Lung (tissue), 12 donors: ENCODE measurements around the gene EVI5. TPM values are rescaled to one million over a fixed set of nuclear protein-coding genes. Genes with fewer than 3 reads are reported as not detected.

Experiments used
- ATAC-seq: fragments of 200-7000 bp; cut with Tn5 transposase; one replicate; pipeline ENCODE4 v1.9.1; 2020; ENCODE audit warnings: moderate number of reproducible peaks; ENCODE audit not compliant: insufficient read depth, low FRiP score
- DNase-seq, 3 donors: peaks; one replicate each; pipeline ENCODE4 v3.0.0-alpha.2; 2013 to 2017
- H3K27ac ChIP-seq, 2 donors: one replicate each; pipeline ENCODE4 v1.5.1; 2013; ENCODE audit warnings: mild to moderate bottlenecking in 2 of 2, moderate library complexity in 2 of 2, control low read depth in 1 of 2, inconsistent platforms in 1 of 2, low read depth in 1 of 2, low read length in 1 of 2
- H3K27me3 ChIP-seq, 3 donors: one replicate each; pipeline ENCODE4 v1.5.1; 2013; ENCODE audit warnings: low read length in 2 of 3; ENCODE audit not compliant: control insufficient read depth in 3 of 3, insufficient read depth in 3 of 3
- H3K36me3 ChIP-seq, 4 donors: one replicate each; pipeline ENCODE4 v1.5.1; 2013; ENCODE audit warnings: low read length in 4 of 4, mild to moderate bottlenecking in 1 of 4, moderate library complexity in 1 of 4; ENCODE audit not compliant: control insufficient read depth in 4 of 4, insufficient read depth in 4 of 4
- H3K4me1 ChIP-seq, 5 donors: one replicate each; pipeline ENCODE4 v1.5.1; 2013; ENCODE audit warnings: low read length in 5 of 5, mild to moderate bottlenecking in 2 of 5, moderate library complexity in 1 of 5; ENCODE audit not compliant: control insufficient read depth in 5 of 5, insufficient read depth in 5 of 5
- H3K4me3 ChIP-seq: one replicate; pipeline ENCODE4 v1.5.1; 2013; ENCODE audit warnings: mild to moderate bottlenecking, control low read depth, moderate library complexity
- H3K9ac ChIP-seq, 2 donors: one replicate each; pipeline ENCODE4 v1.5.1; 2013; ENCODE audit warnings: low read length in 2 of 2, control low read depth in 1 of 2; ENCODE audit not compliant: insufficient read depth in 1 of 2
- H3K9me3 ChIP-seq, 4 donors: one replicate each; pipeline ENCODE4 v1.5.1; 2013; ENCODE audit warnings: low read length in 3 of 4, mild to moderate bottlenecking in 1 of 4, moderate library complexity in 1 of 4; ENCODE audit not compliant: control insufficient read depth in 4 of 4, insufficient read depth in 3 of 4
- WGBS, 2 donors: extraction: QIAGEN DNeasy Blood & Tissue Kit; methylation state at CpG; one replicate each; pipeline ENCODE4 v1.1.7; 2013; 5-methylcytosine and 5-hydroxymethylcytosine counted together
- polyA plus RNA-seq, 2 donors: library from polyadenylated mRNA; stranded (reverse); fragments of 200-250 nt; gene quantifications; one replicate each; pipeline ENCODE4 v1.2.1, GENCODE V29; 2013
- total RNA-seq, 2 donors: library from RNA; depleted of rRNA in 1 of 2; stranded (reverse); fragments of >200 nt in 1 of 2; gene quantifications; one replicate each; pipeline ENCODE4 v1.2.1, GENCODE V29; 2014 to 2021
- TF ChIP-seq, protein P1 (sequence below): IDR thresholded peaks from 2 replicates; pipeline ENCODE4 v1.5.1; 2012; ENCODE audit warnings: mild to moderate bottlenecking; ENCODE audit errors: control extremely low read depth, extremely low read depth
- donor health status: control.
- donor health status: control.
- donor health status: Bipolar disorder and iron deficiency.
- donor health status: healthy.
- donor health status: DM: yes; HTN: yes; CAD: no.

The EVI5 gene
- total and polyA plus RNA-seq, 4 donors: 4.9 to 88.8 (median 25.1) TPM

DNA sequence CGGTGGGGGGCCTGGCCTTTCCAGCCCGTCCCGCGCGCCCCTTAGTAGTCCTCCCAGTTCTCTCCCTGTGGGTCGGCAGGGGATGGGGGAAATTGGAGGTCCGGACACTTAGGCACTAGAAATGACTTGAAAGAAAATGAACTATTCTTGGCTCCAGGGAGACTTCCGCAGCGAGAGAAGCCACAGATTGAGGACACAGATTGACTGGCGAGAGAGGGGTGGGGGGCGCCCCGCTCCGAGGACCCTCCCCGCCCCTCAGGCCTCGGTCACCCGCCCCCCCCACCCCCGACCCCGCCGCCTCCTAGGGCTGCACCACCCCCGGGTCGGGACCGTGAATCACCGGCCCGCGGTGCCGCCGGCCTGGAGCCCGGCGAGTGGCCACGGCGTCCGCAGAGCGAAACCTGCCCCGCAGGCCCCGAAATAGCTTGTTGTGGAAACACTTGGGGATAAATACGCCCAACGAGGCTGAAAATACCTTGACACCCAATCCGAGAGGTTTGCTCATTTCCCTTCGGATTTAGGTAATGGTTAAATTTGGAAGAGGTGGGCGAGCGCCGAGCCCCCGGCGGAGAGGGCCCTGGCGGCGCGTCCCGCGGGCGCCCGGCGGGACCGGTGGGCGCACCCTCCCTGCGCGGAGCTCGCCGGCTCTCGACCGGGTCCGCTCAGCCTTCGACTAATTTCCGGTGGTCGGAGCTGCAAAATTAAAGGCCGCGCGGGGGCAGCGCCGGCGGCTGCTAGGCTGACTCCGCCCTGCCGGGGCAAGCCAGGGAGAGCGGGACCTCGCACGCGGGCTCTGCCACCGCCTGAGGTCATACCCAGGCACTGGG, 298.4 kb downstream of the EVI5 start, which contains the start of gene GFI1:
Gene GFI1 (minus strand): TSS at position 675 of the 827 bp plus-strand sequence. CDS start 3,438 bp downstream, outside the sequence.
- TF ChIP-seq, protein P1, sequence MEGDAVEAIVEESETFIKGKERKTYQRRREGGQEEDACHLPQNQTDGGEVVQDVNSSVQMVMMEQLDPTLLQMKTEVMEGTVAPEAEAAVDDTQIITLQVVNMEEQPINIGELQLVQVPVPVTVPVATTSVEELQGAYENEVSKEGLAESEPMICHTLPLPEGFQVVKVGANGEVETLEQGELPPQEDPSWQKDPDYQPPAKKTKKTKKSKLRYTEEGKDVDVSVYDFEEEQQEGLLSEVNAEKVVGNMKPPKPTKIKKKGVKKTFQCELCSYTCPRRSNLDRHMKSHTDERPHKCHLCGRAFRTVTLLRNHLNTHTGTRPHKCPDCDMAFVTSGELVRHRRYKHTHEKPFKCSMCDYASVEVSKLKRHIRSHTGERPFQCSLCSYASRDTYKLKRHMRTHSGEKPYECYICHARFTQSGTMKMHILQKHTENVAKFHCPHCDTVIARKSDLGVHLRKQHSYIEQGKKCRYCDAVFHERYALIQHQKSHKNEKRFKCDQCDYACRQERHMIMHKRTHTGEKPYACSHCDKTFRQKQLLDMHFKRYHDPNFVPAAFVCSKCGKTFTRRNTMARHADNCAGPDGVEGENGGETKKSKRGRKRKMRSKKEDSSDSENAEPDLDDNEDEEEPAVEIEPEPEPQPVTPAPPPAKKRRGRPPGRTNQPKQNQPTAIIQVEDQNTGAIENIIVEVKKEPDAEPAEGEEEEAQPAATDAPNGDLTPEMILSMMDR: no peak
- no peak within 1 kb of the TSS for H3K9ac ChIP-seq

DNA sequence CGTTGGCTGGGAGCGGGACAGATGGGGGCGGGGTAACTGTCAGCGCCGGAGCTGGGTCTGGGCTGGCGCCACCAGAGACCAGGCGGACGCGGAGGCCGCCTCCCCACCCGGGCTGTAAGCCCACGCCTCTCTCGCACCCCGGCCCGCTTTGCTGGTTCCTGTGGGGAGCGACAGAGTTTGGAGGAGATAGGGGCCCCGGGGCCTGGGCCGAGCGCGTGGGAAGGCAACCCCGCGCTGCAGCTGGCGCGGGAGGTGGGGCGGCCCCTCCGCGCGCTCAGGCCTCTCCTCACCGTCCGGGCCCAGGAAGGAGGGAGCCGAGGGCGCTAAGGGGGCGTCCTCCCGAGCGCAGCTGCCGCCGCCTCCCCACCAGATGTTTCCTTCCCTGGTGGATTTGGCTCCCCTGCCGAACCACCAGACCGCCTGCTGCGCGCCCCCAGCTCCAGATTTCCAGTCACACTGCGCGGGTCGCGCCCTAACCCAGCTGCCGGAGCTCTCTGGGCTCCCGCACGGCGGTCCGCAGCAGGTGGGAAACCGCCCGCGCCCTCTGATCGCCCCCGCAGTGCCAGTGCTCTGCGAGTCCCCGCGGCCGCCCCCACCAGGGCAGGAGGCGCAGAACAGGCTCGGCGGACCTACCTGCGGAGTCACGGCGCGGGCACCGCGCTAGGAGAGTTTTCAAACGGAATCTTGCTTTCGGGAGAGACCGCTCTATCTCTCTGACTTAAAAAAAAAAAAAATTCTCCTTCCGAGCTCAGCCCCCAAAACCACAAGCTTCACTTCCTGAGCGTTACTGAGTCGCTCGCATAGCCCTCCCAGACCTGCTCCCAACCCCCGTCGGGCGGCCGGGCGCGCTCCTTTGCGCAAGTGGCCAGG, 299.3 kb downstream of the EVI5 start:
- H3K27me3 ChIP-seq: peaks cover 2 to 80% (median 78%) of the 10 kb centered on the region in 3 donors
- peak overlapping the region; percentile 41 for H3K4me3 ChIP-seq
- no peak overlapping the region for H3K9ac ChIP-seq
- peak overlapping the region in 1 of 2 donors; percentile 33 for H3K27ac ChIP-seq
- no peaks in the 10 kb centered on the region for H3K36me3 ChIP-seq
- no peak for ATAC-seq
- 0 to 2% methylated on average over 75 to 82 of the region's 82 CpGs for WGBS, 2 donors
- peak; percentile 22 to 40 (median 26) for DNase-seq
- TF ChIP-seq, protein P1: peak; percentile 1
- peaks cover 0 to 58% (median 21%) of the 10 kb centered on the region in 5 donors for H3K4me1 ChIP-seq
- H3K9me3 ChIP-seq: peaks cover 0 to 10% (median 0%) of the 10 kb centered on the region in 4 donors

More for the DNA sequence above, 298.4 kb downstream of the EVI5 start, which contains the start of gene GFI1:
- Histone ChIP-seq H3K9me3 (peaks cover 0 to 4% (median 0%) of the 10 kb centered on the region in 4 donors), H3K36me3 (no peaks in the 10 kb centered on the region), H3K4me3 (peak within 1 kb of the TSS; percentile 41), H3K27me3 (peaks cover 0 to 80% (median 71%) of the 10 kb centered on the region in 3 donors), H3K4me1 (peaks cover 0 to 50% (median 18%) of the 10 kb centered on the region in 5 donors), H3K27ac (peak within 1 kb of the TSS in 1 of 2 donors; percentile 33)
- peak; percentile 28 to 52 (median 45) for DNase-seq
- 1 to 3% methylated on average over 70 to 77 of the region's 77 CpGs for WGBS, 2 donors
- ATAC-seq: no peak

DNA sequence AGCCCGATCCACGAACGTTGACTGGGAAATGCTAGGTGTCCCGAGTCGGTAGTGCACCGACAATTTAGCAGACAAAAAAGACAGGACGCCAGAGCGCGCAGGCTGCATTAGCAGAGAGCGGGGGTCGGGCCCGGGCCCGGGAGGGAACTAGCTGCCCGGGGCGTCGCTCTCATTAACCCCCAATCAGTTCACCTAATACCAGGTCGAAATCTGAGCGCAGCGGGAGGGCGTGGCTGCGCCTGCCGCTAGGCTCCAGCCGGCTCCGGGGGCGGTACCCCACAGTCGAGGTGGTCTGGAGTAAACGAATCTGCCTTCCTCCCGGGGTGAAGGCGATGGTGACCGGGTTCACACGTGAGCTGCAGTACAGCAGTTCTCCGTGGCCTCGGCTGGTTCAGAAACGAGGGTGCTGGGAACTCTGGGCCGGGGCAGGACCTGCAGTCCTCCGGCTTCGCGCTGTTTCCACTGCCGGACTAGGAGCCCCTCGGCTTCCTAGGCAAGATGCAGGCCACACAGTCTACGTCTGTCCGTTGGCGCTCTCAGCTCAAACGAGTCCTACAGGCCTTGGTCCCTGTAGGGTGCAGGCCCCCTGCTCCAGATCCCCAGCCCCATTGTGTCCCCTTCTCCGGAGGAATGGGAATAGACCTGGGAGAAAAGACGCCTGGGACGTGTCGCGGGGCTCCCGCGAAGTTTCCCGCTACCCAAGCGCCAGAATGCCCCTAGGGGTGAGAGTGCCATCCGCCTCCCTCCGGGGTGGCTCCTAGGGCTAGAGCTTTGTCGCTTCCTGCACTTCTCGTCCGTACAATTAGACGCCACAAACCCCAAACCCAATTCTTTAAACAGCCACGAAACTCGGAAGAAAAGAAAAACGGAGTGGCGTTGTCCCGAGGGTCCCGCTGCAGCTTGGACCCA, 300.2 kb downstream of the EVI5 start:
- H3K4me3 ChIP-seq: peak overlapping the region; percentile 14
- H3K4me1 ChIP-seq: peaks cover 0 to 64% (median 21%) of the 10 kb centered on the region in 5 donors
- no peak overlapping the region for H3K9ac ChIP-seq
- DNase-seq (peak; percentile 29 to 49 (median 46)), ATAC-seq (no peak)
- 1 to 2% methylated on average over 62 to 65 of the region's 65 CpGs for WGBS, 2 donors
- no peaks in the 10 kb centered on the region for H3K36me3 ChIP-seq
- peaks cover 0 to 10% (median 0%) of the 10 kb centered on the region in 4 donors for H3K9me3 ChIP-seq
- TF ChIP-seq, protein P1: no peak
- peaks cover 2 to 85% (median 80%) of the 10 kb centered on the region in 3 donors for H3K27me3 ChIP-seq
- H3K27ac ChIP-seq: no peak overlapping the region
